Measurements from ENCODE around the gene ELAC2. TPM values are rescaled to one million over a fixed set of nuclear protein-coding genes. Genes with fewer than 3 reads are reported as not detected.
A peak's percentile ranks its signal among the peaks of the same experiment; 100 is the strongest.

The ELAC2 gene
- total and polyA plus RNA-seq, 8 donors, result 40.0 to 63.8 (median 56.1) TPM

DNA sequence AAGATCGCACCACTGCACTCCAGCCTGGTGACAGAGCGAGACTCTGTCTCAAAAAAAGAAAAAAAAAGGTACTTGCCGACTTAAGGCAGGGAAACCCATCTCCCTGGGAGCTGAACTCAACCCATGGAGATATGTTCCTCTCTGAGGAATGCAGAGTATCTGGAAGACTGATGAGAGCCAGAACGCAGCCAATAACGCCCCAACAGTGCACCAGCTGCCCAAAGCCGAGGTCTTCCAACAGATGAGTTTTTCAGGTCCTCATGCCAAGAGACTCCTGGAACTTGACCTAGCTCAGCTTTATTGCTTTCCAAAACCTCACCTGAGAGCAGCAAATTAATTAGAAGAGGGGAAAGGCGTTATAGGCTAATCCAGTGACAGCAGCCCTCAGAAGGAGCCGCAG is 9.4 kb downstream of the ELAC2 start:
- TF ChIP-seq, protein P1, sequence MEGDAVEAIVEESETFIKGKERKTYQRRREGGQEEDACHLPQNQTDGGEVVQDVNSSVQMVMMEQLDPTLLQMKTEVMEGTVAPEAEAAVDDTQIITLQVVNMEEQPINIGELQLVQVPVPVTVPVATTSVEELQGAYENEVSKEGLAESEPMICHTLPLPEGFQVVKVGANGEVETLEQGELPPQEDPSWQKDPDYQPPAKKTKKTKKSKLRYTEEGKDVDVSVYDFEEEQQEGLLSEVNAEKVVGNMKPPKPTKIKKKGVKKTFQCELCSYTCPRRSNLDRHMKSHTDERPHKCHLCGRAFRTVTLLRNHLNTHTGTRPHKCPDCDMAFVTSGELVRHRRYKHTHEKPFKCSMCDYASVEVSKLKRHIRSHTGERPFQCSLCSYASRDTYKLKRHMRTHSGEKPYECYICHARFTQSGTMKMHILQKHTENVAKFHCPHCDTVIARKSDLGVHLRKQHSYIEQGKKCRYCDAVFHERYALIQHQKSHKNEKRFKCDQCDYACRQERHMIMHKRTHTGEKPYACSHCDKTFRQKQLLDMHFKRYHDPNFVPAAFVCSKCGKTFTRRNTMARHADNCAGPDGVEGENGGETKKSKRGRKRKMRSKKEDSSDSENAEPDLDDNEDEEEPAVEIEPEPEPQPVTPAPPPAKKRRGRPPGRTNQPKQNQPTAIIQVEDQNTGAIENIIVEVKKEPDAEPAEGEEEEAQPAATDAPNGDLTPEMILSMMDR (IDR thresholded peaks at IDR 0.05), result no peak
- Histone ChIP-seq H3K9me3 (no peaks in the 10 kb centered on the region), H3K27ac (no peak overlapping the region), H3K27me3 (no peaks in the 10 kb centered on the region), H3K4me1 (no peaks in the 10 kb centered on the region), H3K4me3 (no peak overlapping the region), H3K36me3 (peaks cover 0 to 100% of the 10 kb centered on the region in 2 donors)
- DNase-seq (no peak), ATAC-seq (no peak)
- intact Hi-C loops (cut with DNase I), result no loop called here

DNA sequence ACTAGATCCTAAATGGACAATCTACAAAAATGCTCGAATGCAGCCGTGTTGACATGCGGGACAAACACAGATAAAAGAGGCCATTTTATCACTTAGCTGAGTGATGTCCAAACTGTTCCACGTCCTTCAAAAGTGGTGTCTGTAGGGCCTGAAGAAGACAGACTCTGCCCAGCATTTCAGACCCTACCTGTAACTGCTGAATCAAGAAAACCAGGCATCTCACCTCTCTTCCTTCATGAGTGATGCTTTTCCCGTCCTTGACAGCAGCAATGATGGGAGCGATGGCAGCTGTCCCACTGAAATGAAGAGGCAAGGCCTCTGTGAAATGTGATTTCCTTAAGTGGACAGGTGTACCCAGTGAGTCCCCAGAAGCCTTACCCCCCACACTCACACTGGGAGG is 12.3 kb downstream of the ELAC2 start:
- Histone ChIP-seq H3K9me3 (no peaks in the 10 kb centered on the region), H3K4me1 (no peaks in the 10 kb centered on the region), H3K4me3 (no peak overlapping the region), H3K36me3 (peaks cover 0 to 100% of the 10 kb centered on the region in 2 donors), H3K27me3 (no peaks in the 10 kb centered on the region), H3K27ac (no peak overlapping the region)
- TF ChIP-seq, protein P1 (IDR thresholded peaks at IDR 0.05), result no peak
- DNase-seq (no peak), ATAC-seq (no peak)
- intact Hi-C loops (cut with DNase I), result no loop called here

DNA sequence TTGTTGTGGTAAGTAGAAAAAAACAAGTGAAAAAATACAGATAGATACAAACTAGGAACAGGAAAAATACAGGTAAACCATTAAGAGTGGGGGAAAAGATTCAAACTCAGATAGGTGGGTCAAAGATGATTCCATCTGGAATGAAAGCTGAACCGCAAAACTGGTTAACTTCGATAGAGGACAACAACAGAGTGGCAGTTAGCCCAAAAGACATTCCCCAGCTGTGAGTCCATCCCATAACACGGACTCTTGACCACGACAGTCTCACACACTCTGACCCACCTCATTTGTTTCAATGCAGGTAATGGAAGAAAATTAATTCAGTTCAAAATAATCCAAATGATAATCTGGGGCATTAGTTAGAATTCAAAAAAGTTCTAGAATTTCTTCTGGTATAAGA is 13.5 kb downstream of the ELAC2 start:
- Histone ChIP-seq H3K4me1 (no peaks in the 10 kb centered on the region), H3K27ac (no peak overlapping the region), H3K9me3 (no peaks in the 10 kb centered on the region), H3K27me3 (no peaks in the 10 kb centered on the region), H3K4me3 (no peak overlapping the region), H3K36me3 (peaks cover 0 to 100% of the 10 kb centered on the region in 2 donors)
- ATAC-seq (no peak), DNase-seq (no peak)
- intact Hi-C loops (cut with DNase I), result loop anchor here in 1 of 2 donors (5.0 kb wide), 1 partner anchor 752 kb away; no protein-coding TSS in a partner anchor
- TF ChIP-seq, protein P1 (IDR thresholded peaks at IDR 0.05), result no peak

DNA sequence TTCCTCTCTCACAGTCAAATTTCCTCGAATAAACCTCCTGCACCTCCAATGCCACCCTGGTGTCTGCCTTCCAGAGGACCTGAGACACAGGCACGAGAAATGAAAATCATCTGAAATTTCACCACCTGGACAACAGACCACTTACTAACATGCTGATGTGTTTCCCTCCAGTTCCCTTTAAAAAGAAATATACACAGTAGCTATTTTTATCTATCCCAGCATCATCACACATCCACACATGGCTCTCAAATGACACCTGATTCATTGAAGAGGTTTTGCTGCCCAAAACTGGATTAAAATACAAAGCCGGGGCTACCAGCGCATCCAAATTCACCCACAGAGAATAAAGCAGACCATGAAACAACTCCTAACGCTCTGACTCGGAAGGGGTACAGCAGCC is 13.9 kb downstream of the ELAC2 start:
- H3K4me1 ChIP-seq, result no peaks in the 10 kb centered on the region
- no peak overlapping the region for H3K27ac ChIP-seq
- intact Hi-C loops (cut with DNase I), result loop anchor here in 1 of 2 donors (5.0 kb wide), 1 partner anchor 752 kb away; no protein-coding TSS in a partner anchor
- peaks cover 0 to 100% of the 10 kb centered on the region in 2 donors for H3K36me3 ChIP-seq
- H3K4me3 ChIP-seq, result no peak overlapping the region
- no peaks in the 10 kb centered on the region for H3K27me3 ChIP-seq
- no peak for ATAC-seq
- H3K9me3 ChIP-seq, result no peaks in the 10 kb centered on the region
- TF ChIP-seq, protein P1 (IDR thresholded peaks at IDR 0.05), result no peak
- no peak for DNase-seq

DNA sequence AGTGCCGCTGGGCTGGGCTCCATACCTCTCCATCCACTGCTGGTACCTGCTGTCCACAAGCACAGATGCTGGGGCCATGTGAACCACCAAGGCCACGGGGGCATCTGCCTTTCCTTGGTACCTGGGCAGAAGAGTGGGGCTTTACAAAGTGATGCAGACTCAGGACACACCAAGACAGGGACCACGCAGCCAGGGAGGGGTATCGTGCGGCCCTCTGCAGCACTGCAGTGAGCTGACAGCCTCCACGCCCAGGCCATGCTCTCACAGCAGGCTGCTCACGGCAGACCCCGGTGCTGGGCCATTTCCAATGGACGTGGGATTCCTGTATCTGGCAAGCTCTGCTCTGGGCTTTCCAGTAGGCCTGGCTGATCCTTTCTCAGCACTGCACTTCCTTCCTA is 14.4 kb downstream of the ELAC2 start:
- Histone ChIP-seq H3K27me3 (no peaks in the 10 kb centered on the region), H3K9me3 (no peaks in the 10 kb centered on the region), H3K4me1 (no peaks in the 10 kb centered on the region), H3K4me3 (no peak overlapping the region), H3K36me3 (peaks cover 0 to 100% of the 10 kb centered on the region in 2 donors), H3K27ac (no peak overlapping the region)
- TF ChIP-seq, protein P1 (IDR thresholded peaks at IDR 0.05), result peak in 1 of 2 donors; percentile 1
- DNase-seq (no peak), ATAC-seq (peak; percentile 24)
- intact Hi-C loops (cut with DNase I), result loop anchor here in 1 of 2 donors (5.0 kb wide), 1 partner anchor 751 kb away; no protein-coding TSS in a partner anchor

Measured in left lung (tissue), 10 donors.